Progenitor cell of endocrine pancreas (in vitro differentiated cells): ENCODE results near the gene ADAM12. TPM values are rescaled to one million over a fixed set of nuclear protein-coding genes. Genes with fewer than 3 reads are reported as not detected.

Experiments
- DNase-seq: peaks from one replicate; pipeline ENCODE4 v3.0.0; 2021; ENCODE audit warnings: low spot score; ENCODE audit not compliant: unreplicated experiment
- H3K27ac Mint-ChIP-seq: 2 replicates; pipeline ENCODE4 v1.8.0; 2021; ENCODE audit warnings: mild to moderate bottlenecking, moderate library complexity, mixed read lengths
- H3K27me3 Mint-ChIP-seq: 2 replicates; pipeline ENCODE4 v1.8.0; 2021; ENCODE audit warnings: mixed read lengths
- H3K36me3 Mint-ChIP-seq: 2 replicates; pipeline ENCODE4 v1.8.0; 2022; ENCODE audit warnings: mixed read lengths; ENCODE audit not compliant: insufficient read depth
- H3K4me1 Mint-ChIP-seq: 2 replicates; pipeline ENCODE4 v1.8.0; 2021; ENCODE audit warnings: low read depth, mixed read lengths
- H3K4me3 Mint-ChIP-seq: 2 replicates; pipeline ENCODE4 v1.8.0; 2021; ENCODE audit warnings: low read depth, mild to moderate bottlenecking, moderate library complexity, mixed read lengths
- H3K9me3 Mint-ChIP-seq: 2 replicates; pipeline ENCODE4 v1.8.0; 2021; ENCODE audit warnings: low read depth, mixed read lengths
- total RNA-seq: library from RNA; stranded (reverse); gene quantifications from 2 replicates; pipeline ENCODE4 v1.2.1, GENCODE V29; 2021
- TF ChIP-seq, protein P1 (sequence below): fragments of 200-600 bp; sonication (generic); IDR thresholded peaks from one replicate; pipeline ENCODE4 v1.5.0; 2021; ENCODE audit warnings: antibody characterized with exemption, mild to moderate bottlenecking; ENCODE audit not compliant: unreplicated experiment

Gene ADAM12
- total RNA-seq, 1 donor from 2014 or later = 1.8 TPM

DNA sequence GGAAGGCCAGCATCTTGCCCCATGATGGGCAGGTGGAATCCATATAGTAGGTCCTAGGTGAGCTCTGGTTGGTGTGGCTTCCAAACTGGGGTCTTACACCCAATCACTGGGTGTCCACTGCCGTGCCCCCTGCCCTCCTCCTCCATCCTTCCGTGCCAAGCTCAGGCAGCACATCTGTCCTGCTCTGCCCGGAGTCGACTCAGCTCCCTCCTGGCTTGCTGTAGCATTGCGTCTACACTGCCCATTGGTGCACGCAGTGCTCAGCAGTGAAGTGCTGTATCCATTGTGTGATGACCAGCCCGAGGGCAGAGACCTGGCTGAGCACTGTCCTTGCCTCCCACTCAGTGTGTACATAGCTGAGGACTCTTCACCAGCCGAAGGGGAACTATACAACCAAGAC is 148.4 kb downstream of the ADAM12 start:
- Mint-ChIP-seq H3K27ac (no peak overlapping the region), H3K36me3 (no peaks in the 10 kb centered on the region), H3K9me3 (no peaks in the 10 kb centered on the region), H3K4me1 (peaks cover 9% of the 10 kb centered on the region), H3K4me3 (no peak overlapping the region), H3K27me3 (peaks cover 22% of the 10 kb centered on the region)
- DNase-seq = no peak
- TF ChIP-seq, protein P1, sequence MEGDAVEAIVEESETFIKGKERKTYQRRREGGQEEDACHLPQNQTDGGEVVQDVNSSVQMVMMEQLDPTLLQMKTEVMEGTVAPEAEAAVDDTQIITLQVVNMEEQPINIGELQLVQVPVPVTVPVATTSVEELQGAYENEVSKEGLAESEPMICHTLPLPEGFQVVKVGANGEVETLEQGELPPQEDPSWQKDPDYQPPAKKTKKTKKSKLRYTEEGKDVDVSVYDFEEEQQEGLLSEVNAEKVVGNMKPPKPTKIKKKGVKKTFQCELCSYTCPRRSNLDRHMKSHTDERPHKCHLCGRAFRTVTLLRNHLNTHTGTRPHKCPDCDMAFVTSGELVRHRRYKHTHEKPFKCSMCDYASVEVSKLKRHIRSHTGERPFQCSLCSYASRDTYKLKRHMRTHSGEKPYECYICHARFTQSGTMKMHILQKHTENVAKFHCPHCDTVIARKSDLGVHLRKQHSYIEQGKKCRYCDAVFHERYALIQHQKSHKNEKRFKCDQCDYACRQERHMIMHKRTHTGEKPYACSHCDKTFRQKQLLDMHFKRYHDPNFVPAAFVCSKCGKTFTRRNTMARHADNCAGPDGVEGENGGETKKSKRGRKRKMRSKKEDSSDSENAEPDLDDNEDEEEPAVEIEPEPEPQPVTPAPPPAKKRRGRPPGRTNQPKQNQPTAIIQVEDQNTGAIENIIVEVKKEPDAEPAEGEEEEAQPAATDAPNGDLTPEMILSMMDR = no peak

DNA sequence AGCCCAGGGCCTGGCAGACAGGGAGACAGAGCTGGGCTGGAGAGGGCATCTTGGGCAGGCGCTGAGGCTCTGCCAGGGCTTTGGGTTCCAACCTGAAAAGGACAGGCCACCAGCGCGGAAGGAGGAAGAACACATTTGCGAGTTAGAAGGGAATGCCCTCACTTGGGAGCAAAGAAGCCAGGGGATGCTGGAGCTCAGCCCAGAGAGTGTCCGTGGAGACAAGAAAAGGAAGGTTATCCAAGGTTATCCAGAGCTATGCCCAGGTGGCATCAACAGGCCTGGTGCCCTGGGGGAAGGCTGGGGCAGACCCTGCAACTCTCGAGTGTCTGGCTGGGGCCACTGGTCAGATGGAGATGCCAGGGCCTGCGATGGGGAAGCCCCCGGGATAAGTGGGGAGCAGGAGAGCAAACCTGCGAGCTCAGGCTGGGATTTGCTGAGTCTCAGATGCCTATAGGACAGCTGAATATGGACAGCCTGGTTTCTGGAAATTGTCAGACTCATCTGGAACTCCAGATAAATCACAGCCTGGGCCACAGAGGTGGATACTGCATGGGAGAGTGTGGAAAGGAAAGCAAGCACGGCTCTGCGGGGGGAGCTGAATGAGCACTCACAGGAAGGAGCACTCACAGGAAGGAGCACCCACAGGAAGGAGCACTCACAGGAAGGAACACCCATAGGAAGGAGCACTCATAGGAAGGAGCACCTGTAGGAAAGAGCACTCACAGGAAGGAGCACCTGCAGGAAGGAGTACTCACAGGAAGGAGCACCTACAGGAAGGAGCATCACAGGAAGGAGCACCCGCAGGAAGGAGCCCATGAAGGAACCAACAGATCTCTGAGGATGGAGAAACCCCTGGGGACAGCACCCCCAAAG is 152.1 kb downstream of the ADAM12 start:
- Mint-ChIP-seq H3K27ac (no peak overlapping the region), H3K4me1 (peaks cover 6% of the 10 kb centered on the region), H3K27me3 (peaks cover 49% of the 10 kb centered on the region), H3K36me3 (no peaks in the 10 kb centered on the region), H3K4me3 (no peak overlapping the region), H3K9me3 (no peaks in the 10 kb centered on the region)
- TF ChIP-seq, protein P1 = no peak
- DNase-seq = no peak

DNA sequence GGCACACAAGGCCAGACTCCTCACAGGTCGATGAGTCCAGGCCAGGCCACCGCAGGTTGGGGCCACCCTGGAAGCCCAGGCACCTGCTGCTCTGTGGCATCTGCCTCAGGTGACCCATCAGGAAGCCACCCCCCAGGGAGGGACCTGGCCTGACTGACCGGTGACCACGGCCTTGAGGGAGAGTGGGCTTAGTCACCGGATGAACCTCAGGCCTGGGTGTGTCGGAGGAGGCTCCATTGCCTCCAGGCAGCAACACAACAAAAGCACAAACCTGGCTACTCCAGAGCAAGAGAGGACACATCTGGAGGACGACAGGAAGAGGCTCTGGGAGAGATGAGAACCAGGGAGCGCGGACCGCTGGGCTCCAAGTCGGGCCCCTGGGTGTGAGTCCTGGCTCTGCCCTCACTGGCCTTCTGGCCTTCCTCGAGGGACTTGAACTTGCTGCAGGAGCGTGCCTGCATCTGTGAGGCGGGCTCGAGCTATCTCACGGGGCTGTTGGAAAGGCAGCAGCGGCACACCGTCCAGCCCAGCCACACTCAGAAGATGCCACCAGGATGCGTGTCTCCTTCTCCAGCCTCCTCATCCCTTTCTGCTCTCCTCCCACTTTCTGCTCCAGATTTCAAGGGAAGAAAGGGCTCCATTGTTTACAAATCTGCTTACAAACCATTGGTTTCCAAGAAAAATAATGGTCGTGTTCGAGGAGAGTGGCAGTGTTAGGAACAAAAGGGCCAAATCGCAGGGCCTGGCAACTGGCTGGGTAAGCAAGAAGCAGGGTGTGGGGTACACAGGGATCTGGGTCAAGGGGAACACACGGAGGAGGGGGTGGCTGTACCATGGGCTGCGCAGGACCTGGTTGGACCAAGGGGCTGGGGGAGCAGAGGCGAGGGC is 152.9 kb downstream of the ADAM12 start:
- Mint-ChIP-seq H3K9me3 (no peaks in the 10 kb centered on the region), H3K27me3 (peaks cover 47% of the 10 kb centered on the region), H3K27ac (no peak overlapping the region), H3K4me3 (no peak overlapping the region), H3K4me1 (peaks cover 2% of the 10 kb centered on the region), H3K36me3 (no peaks in the 10 kb centered on the region)
- no peak for DNase-seq
- TF ChIP-seq, protein P1 = no peak

DNA sequence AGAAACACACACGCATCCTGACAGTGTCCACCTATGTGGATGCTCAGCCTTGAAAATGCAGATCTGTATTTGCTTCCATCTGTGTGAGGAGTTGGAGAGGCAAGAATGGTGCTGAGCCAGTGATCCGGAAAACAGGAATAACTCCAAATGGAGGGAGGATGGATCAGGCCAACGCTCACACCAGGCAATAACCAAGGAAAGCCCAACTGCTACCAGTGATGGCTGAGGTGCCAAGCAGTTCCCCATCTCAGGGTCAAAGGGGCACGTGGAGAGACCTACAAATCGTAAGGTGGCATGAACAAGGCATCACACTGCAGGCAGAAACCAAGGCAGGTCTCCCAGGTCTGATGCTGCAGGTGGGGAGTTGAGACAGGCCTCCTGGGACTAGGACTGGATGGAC is 153.6 kb downstream of the ADAM12 start:
- H3K27ac Mint-ChIP-seq = no peak overlapping the region
- H3K27me3 Mint-ChIP-seq = peaks cover 47% of the 10 kb centered on the region
- no peak overlapping the region for H3K4me3 Mint-ChIP-seq
- no peaks in the 10 kb centered on the region for H3K9me3 Mint-ChIP-seq
- TF ChIP-seq, protein P1 = no peak
- DNase-seq = no peak
- H3K4me1 Mint-ChIP-seq = no peaks in the 10 kb centered on the region
- no peaks in the 10 kb centered on the region for H3K36me3 Mint-ChIP-seq
